Muscle of back (tissue), 11 donors: ENCODE data around the gene PDIA5. TPM values are rescaled to one million over a fixed set of nuclear protein-coding genes. Genes with fewer than 3 reads are reported as not detected.
A peak's percentile ranks its signal among the peaks of the same experiment; 100 is the strongest.

Experiments used
- DNase-seq, 3 donors: peaks; one replicate each; pipeline versions ENCODE4 v3.0.0 to v3.0.0-alpha.2; 2013
- polyA plus RNA-seq, 10 donors: library from polyadenylated mRNA; unstranded; fragments of 120-200 nt; gene quantifications; one replicate each; pipeline ENCODE4 v1.2.1, GENCODE V29; 2013; ENCODE audit not compliant: insufficient read length in 10 of 10

Gene PDIA5
- polyA plus RNA-seq, 10 donors, result 18.4 to 29.2 (median 25.1) TPM

- no peak for DNase-seq
These were observed 98.3 kb downstream of the PDIA5 start for GRCh38 chr3:123165163-123165562.

GRCh38 chr3:123167686-123168085 lies 100.9 kb downstream of the PDIA5 start:
- DNase-seq, result no peak

GRCh38 chr3:123168122-123168521 lies 101.3 kb downstream of the PDIA5 start:
- peak in 1 of 3 donors; percentile 31 for DNase-seq

GRCh38 chr3:123168605-123169004 lies 101.8 kb downstream of the PDIA5 start:
- no peak for DNase-seq

GRCh38 chr3:123169492-123169929 lies 102.7 kb downstream of the PDIA5 start:
- no peak for DNase-seq

- no peak for DNase-seq
These were observed 103.1 kb downstream of the PDIA5 start for GRCh38 chr3:123169930-123170329.

GRCh38 chr3:123180791-123181190 lies 114.0 kb downstream of the PDIA5 start:
- no peak for DNase-seq

- no peak for DNase-seq
These were observed 119.9 kb downstream of the PDIA5 start for GRCh38 chr3:123186695-123187094.

- DNase-seq, result no peak
These were observed 121.2 kb downstream of the PDIA5 start for GRCh38 chr3:123188058-123188457.

- no peak for DNase-seq
These were observed 126.8 kb downstream of the PDIA5 start for GRCh38 chr3:123193448-123194101.

- DNase-seq, result peak in 1 of 3 donors; percentile 1
These were observed 127.7 kb downstream of the PDIA5 start for GRCh38 chr3:123194552-123194951.

- no peak for DNase-seq
These were observed 131.5 kb downstream of the PDIA5 start for GRCh38 chr3:123198372-123198771.

- DNase-seq, result no peak
These were observed 134.4 kb downstream of the PDIA5 start for GRCh38 chr3:123201223-123201556.

GRCh38 chr3:123201557-123202427 lies 135.0 kb downstream of the PDIA5 start, which contains the start of gene SEC22A:
Gene SEC22A, plus strand, starts transcription at chr3:123201943. Its CDS starts 7,275 bp downstream, at chr3:123209218.
- DNase-seq, result peak; percentile 93 to 98 (median 96)

- DNase-seq, result peak in 2 of 3 donors; percentile 10 to 37
These were observed 135.6 kb downstream of the PDIA5 start for GRCh38 chr3:123202451-123202850.

Other genes starting within 250 kb of the PDIA5 start
- gene SEMA5B, start 39.3 kb upstream of the PDIA5 start, polyA plus RNA-seq, result 10 to 100 TPM; 17.2 to 35.6 (median 24.2) TPM
- 10 to 100 TPM; 12.6 to 20.5 (median 15.7) TPM for gene SEC22A, start 134.9 kb downstream of the PDIA5 start, polyA plus RNA-seq